GM18951 (cell line): ENCODE results near the gene MBD4.
"Not testable (repeated sequence)": the region's sequence is repeated elsewhere in the genome, so short reads cannot be mapped to it uniquely, and the experiment has no call there.

ENCODE experiments used
- POLR2A ChIP-seq: IDR thresholded peaks from 4 replicates; pipeline ENCODE4 v1.6.1; 2011; ENCODE audit warnings: mild to moderate bottlenecking; ENCODE audit not compliant: insufficient read length, insufficient read depth; ENCODE audit errors: extremely low read depth
- in situ Hi-C: fragments of 300-500 bp; cut with MboI; formaldehyde crosslinking; loops from one replicate; pipeline ENCODE4 v1.12.0; 2022; ENCODE audit warnings: low sequenced_read_pairs, mixed read lengths, inconsistent platforms; ENCODE audit not compliant: unreplicated experiment

The MBD4 gene

DNA sequence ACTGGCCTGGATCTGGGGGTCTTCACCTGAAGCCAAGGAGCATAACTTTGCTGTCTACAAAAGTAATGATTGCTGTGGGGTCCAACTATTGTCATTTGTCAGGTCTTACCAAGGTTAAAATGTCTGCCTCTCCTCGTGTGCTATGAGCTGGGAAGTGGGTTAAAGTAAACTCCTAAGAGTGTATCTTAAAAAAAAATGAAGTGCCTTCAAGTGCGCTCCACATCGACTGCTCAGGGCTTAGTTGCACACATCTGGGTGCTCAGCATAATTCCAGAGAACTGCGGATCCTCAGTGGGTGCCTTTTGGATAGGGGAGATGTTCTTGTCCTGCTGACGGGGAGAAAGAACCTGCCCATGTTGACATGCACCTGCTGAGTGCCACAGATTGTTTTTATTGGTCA, 52.3 kb downstream of the MBD4 start:
- in situ Hi-C loops = no loop called here
- no peak for TF ChIP-seq POLR2A

GRCh38 chr3:129386984-129387383, 52.8 kb downstream of the MBD4 start:
- in situ Hi-C loops = no loop called here
- no peak for TF ChIP-seq POLR2A

- in situ Hi-C loops = not testable (repeated sequence)
These were observed 54.2 kb downstream of the MBD4 start for GRCh38 chr3:129385507-129385906.

DNA sequence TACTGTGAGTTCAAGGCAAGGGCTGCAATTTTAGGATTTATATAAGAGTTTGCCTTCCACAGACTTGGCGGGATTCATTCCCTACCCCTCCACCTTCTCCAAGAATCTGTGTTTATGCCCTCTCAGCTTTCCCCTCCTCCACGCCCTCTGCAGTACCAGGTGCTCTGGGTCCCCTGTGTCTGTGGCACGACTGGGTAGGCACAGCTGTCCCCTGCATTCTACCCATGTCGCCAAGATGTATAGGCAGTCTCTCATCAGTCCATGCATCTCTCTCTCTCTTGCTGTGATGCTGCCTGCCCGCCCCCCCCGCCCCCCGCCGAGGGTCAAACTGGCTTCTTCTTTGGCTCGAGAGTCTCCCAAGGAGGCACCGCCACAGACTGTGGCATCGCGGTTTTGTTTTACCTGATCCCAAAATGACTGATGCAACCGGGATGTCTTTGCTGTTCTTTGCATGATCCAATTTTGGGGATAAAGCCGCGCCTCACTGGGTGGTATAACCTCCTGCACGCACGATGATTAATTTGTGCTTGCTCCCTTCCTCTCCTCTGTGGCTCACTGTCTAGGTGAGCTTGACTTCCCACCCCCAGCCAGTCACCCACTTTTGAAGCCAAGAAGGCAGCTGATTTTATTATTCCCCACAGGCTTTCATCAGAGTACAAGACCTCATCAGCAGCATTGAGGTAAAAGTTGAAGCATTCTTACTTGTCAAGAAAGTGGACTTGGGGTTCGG, 55.0 kb downstream of the MBD4 start:
- in situ Hi-C loops = no loop called here
- TF ChIP-seq POLR2A = no peak

- in situ Hi-C loops = not testable (repeated sequence)
These were observed 55.6 kb downstream of the MBD4 start for GRCh38 chr3:129384103-129384502.

- in situ Hi-C loops = no loop called here
- no peak for TF ChIP-seq POLR2A
These were observed 56.4 kb downstream of the MBD4 start for GRCh38 chr3:129383292-129383860.

GRCh38 chr3:129382366-129382765, 57.4 kb downstream of the MBD4 start:
- in situ Hi-C loops = no loop called here
- TF ChIP-seq POLR2A = no peak
